Esophagus squamous epithelium (tissue), 4 donors: Measurements from ENCODE around the gene LAMTOR5.
"Not testable (repeated sequence)": the region's sequence is repeated elsewhere in the genome, so short reads cannot be mapped to it uniquely, and the experiment has no call there.

Experiments used
- CTCF ChIP-seq, 6 experiments: fragments of 450-650 bp in 4 of 6; fragments of 200-600 bp in 2 of 6; sonication (generic) in 2 of 6; IDR thresholded peaks; one replicate each; pipeline ENCODE4 v1.5.1; 2016 to 2019; ENCODE audit warnings: antibody characterized with exemption in 6 of 6, mild to moderate bottlenecking in 4 of 6, moderate library complexity in 4 of 6
- POLR2A ChIP-seq, 4 donors: fragments of 450-650 bp; IDR thresholded peaks; one replicate each; pipeline ENCODE4 v1.6.1; 2017; ENCODE audit warnings: antibody characterized with exemption in 4 of 4, mild to moderate bottlenecking in 4 of 4, moderate library complexity in 3 of 4

GRCh38 chr1:110437645-110438299 lies 30.3 kb upstream of the LAMTOR5 start:
- not testable (repeated sequence) for TF ChIP-seq POLR2A, CTCF (IDR thresholded peaks at IDR 0.05)
